Ishikawa (cell line): ENCODE results near the gene WDR90.
A peak's percentile ranks its signal among the peaks of the same experiment; 100 is the strongest.

Source experiments
- CEBPB ChIP-seq: IDR thresholded peaks from 2 replicates; pipeline ENCODE4 v1.6.1; 2012
- CREB1 ChIP-seq: IDR thresholded peaks from 2 replicates; pipeline ENCODE4 v1.6.1; 2012; ENCODE audit warnings: low read depth
- EGR1 ChIP-seq: IDR thresholded peaks from 2 replicates; pipeline ENCODE4 v1.6.1; 2012
- EP300 ChIP-seq: IDR thresholded peaks from 2 replicates; pipeline ENCODE4 v1.6.1; 2012; ENCODE audit warnings: borderline replicate concordance
- FOXM1 ChIP-seq: IDR thresholded peaks from 2 replicates; pipeline ENCODE4 v1.6.1; 2012; ENCODE audit warnings: low read depth, borderline replicate concordance
- MAX ChIP-seq: IDR thresholded peaks from 2 replicates; pipeline ENCODE4 v1.6.1; 2012
- NFIC ChIP-seq: IDR thresholded peaks from 2 replicates; pipeline ENCODE4 v1.6.1; 2012
- RAD21 ChIP-seq: IDR thresholded peaks from 2 replicates; pipeline ENCODE4 v1.6.1; 2012; ENCODE audit warnings: low read depth
- REST ChIP-seq: IDR thresholded peaks from 2 replicates; pipeline ENCODE4 v1.6.1; 2012; ENCODE audit warnings: low read depth, mild to moderate bottlenecking
- TAF1 ChIP-seq: IDR thresholded peaks from 2 replicates; pipeline ENCODE4 v1.6.1; 2012; ENCODE audit warnings: low read depth, mild to moderate bottlenecking
- TCF12 ChIP-seq: IDR thresholded peaks from 2 replicates; pipeline ENCODE4 v1.6.1; 2012; ENCODE audit warnings: low read depth
- TEAD4 ChIP-seq: IDR thresholded peaks from 2 replicates; pipeline ENCODE4 v1.6.1; 2012
- USF1 ChIP-seq: IDR thresholded peaks from 2 replicates; pipeline ENCODE4 v1.6.1; 2012
- YY1 ChIP-seq: IDR thresholded peaks from 2 replicates; pipeline ENCODE4 v1.6.1; 2012; ENCODE audit warnings: low read depth
- ZBTB7A ChIP-seq: IDR thresholded peaks from 2 replicates; pipeline ENCODE4 v1.6.1; 2012; ENCODE audit warnings: low read depth

The WDR90 gene

GRCh38 chr16:648781-649589, at the start of gene WDR90:
TSS of gene WDR90 (plus strand) at chr16:649365. CDS start at chr16:649417, 52 bp downstream.
- TF ChIP-seq FOXM1 (no peak), NFIC (no peak), TEAD4 (no peak), CEBPB (no peak), ZBTB7A (peak; percentile 77; the same call in 1 of the 2 replicates), EP300 (no peak), EGR1 (0 out of 2 replicates have a peak, but pooled peaks have one; percentile 62), CREB1 (peak; percentile 64; the same call in 1 of the 2 replicates), YY1 (peak; percentile 97), REST (no peak), MAX (peak; percentile 85), TAF1 (peak; percentile 71), USF1 (peak; percentile 99), RAD21 (no peak), TCF12 (no peak; the same call in 1 of the 2 replicates)

- TF ChIP-seq REST = no peak
- no peak for TF ChIP-seq MAX
- TF ChIP-seq ZBTB7A = no peak
- no peak for TF ChIP-seq EGR1
- TF ChIP-seq TCF12 = no peak
- no peak for TF ChIP-seq TAF1
- no peak for TF ChIP-seq RAD21
- no peak for TF ChIP-seq FOXM1
- no peak for TF ChIP-seq YY1
- no peak for TF ChIP-seq CREB1
- no peak for TF ChIP-seq TEAD4
- no peak for TF ChIP-seq USF1
- no peak for TF ChIP-seq EP300
- TF ChIP-seq NFIC = no peak
- no peak for TF ChIP-seq CEBPB
Observed at GRCh38 chr16:600781-601180, 48.4 kb upstream of the WDR90 start.

GRCh38 chr16:603933-604332, 45.2 kb upstream of the WDR90 start:
- no peak for TF ChIP-seq NFIC

- TF ChIP-seq CREB1 (no peak), MAX (no peak), TAF1 (no peak)
Observed at GRCh38 chr16:606656-607307, 42.4 kb upstream of the WDR90 start.

- no peak for TF ChIP-seq USF1
- TF ChIP-seq YY1 = peak; percentile 58
- no peak for TF ChIP-seq RAD21
- no peak for TF ChIP-seq EGR1
- 0 out of 2 replicates have a peak, but pooled peaks have one; percentile 26 for TF ChIP-seq CEBPB
- no peak for TF ChIP-seq CREB1
- TF ChIP-seq MAX = 0 out of 2 replicates have a peak, but pooled peaks have one; percentile 11
- no peak for TF ChIP-seq ZBTB7A
- TF ChIP-seq FOXM1 = no peak
- no peak; the same call in 1 of the 2 replicates for TF ChIP-seq EP300
- TF ChIP-seq NFIC = peak; percentile 14; the same call in 1 of the 2 replicates
- no peak for TF ChIP-seq TAF1
- peak; percentile 62 for TF ChIP-seq TCF12
- no peak for TF ChIP-seq REST
- peak; percentile 41 for TF ChIP-seq TEAD4
Observed at GRCh38 chr16:608019-608418, 41.1 kb upstream of the WDR90 start.
